H1 (cell line): ENCODE results near the gene IGFBP6. TPM values are rescaled to one million over a fixed set of nuclear protein-coding genes. Genes with fewer than 3 reads are reported as not detected.

ENCODE experiments used
- microRNA-seq, 2 experiments: library from miRNA; unstranded; fragments of <30 nt; microRNA quantifications; one replicate each; pipeline versions ENCODE4 to v1.2.0, GENCODE V29; 2016 to 2020; ENCODE audit warnings: borderline microRNAs expressed in 2 of 2, borderline number of aligned reads in 2 of 2, borderline replicate concordance in 1 of 2
- polyA plus RNA-seq, 7 experiments: library from polyadenylated mRNA; depleted of rRNA in 3 of 7; stranded (reverse) in 5 of 7; unstranded in 2 of 7; fragments of >200 nt in 5 of 7; fragments of 200-250 nt in 2 of 7; gene quantifications; 1 replicate in 5 of 7; 2 replicates in 1 of 7; 4 replicates in 1 of 7; pipeline versions ENCODE4 v1.2.1 to v1.2.3, GENCODE V29; 2011 to 2013; ENCODE audit warnings: missing spikeins in 2 of 7, mixed read lengths in 2 of 7
- small RNA-seq: library from polyadenylated mRNA; stranded (forward); fragments of <200 nt; extraction: miRNeasy Mini kit (QIAGEN cat#:217004); gene quantifications from one replicate; pipeline ENCODE3, GENCODE V24; 2013; ENCODE audit not compliant: insufficient read depth
- total RNA-seq: library from RNA; stranded (reverse); fragmentation: NEBNext Ultra II Directional; extraction: Animal tissue kit (Norgen Biotek cat#: 25700); gene quantifications from 2 replicates; pipeline ENCODE4 v1.2.1, GENCODE V29; 2021

Gene IGFBP6
- total and polyA plus RNA-seq, 2 of the 8 experiments (the other 6 are each of a cell fraction or from before 2014, with no cell fraction given), result 13.7 to 14.7 TPM

Small RNA genes lying within 50 kb of the gene (microRNA-seq; reads per million reads assigned to microRNA genes)
- gene MIR6757, result 0 reads per million in 2 experiments

Small RNA genes lying within 50 kb of the gene (small RNA-seq; reads per million reads assigned to genes)
- gene HIGD1AP1 (not detected), gene MIR6757 (not detected), gene RNU6-333P (not detected)

Other genes starting within 250 kb of the IGFBP6 start
- not detected in 2 replicates for gene KRT78, start 248.7 kb upstream of the IGFBP6 start, total RNA-seq
- not detected in 2 replicates for gene KRT78, start 248.7 kb upstream of the IGFBP6 start, polyA plus RNA-seq (2011; rRNA removed)
- gene KRT8, start 192.6 kb upstream of the IGFBP6 start, total RNA-seq, result 283 and 290 TPM in 2 replicates
- gene KRT8, start 192.6 kb upstream of the IGFBP6 start, polyA plus RNA-seq (2011; rRNA removed), result 280 and 311 TPM in 2 replicates
- gene KRT18, start 148.5 kb upstream of the IGFBP6 start, total RNA-seq, result 375 and 391 TPM in 2 replicates
- gene KRT18, start 148.5 kb upstream of the IGFBP6 start, polyA plus RNA-seq (2011; rRNA removed), result 236 and 263 TPM in 2 replicates
- 811 and 816 TPM in 2 replicates for gene EIF4B, start 91.2 kb upstream of the IGFBP6 start, total RNA-seq
- gene EIF4B, start 91.2 kb upstream of the IGFBP6 start, polyA plus RNA-seq (2011; rRNA removed), result 269 and 307 TPM in 2 replicates
- gene TNS2, start 47.6 kb upstream of the IGFBP6 start, total RNA-seq, result 4.7 and 5.8 TPM in 2 replicates
- 2.8 and 5.0 TPM in 2 replicates for gene TNS2, start 47.6 kb upstream of the IGFBP6 start, polyA plus RNA-seq (2011; rRNA removed)
- 6.6 and 6.8 TPM in 2 replicates for gene SPRYD3, start 18.3 kb upstream of the IGFBP6 start, total RNA-seq
- gene SPRYD3, start 18.3 kb upstream of the IGFBP6 start, polyA plus RNA-seq (2011; rRNA removed), result 8.0 and 10.4 TPM in 2 replicates
- gene SOAT2, start 5.8 kb downstream of the IGFBP6 start, total RNA-seq, result not detected in 2 replicates
- gene SOAT2, start 5.8 kb downstream of the IGFBP6 start, polyA plus RNA-seq (2011; rRNA removed), result 0.08 and 0.13 TPM in 2 replicates
- gene ZNF740, start 83.1 kb downstream of the IGFBP6 start, total RNA-seq, result 35.6 and 40.0 TPM in 2 replicates
- 7.6 and 8.2 TPM in 2 replicates for gene ZNF740, start 83.1 kb downstream of the IGFBP6 start, polyA plus RNA-seq (2011; rRNA removed)
- 8.8 and 10.0 TPM in 2 replicates for gene CSAD, start 83.3 kb downstream of the IGFBP6 start, total RNA-seq
- gene CSAD, start 83.3 kb downstream of the IGFBP6 start, polyA plus RNA-seq (2011; rRNA removed), result 11.3 and 15.4 TPM in 2 replicates
- gene ITGB7, start 109.6 kb downstream of the IGFBP6 start, total RNA-seq, result 0.54 and 1.2 TPM in 2 replicates
- 0.25 and 0.35 TPM in 2 replicates for gene ITGB7, start 109.6 kb downstream of the IGFBP6 start, polyA plus RNA-seq (2011; rRNA removed)
- 68.6 and 68.9 TPM in 2 replicates for gene RARG, start 134.5 kb downstream of the IGFBP6 start, total RNA-seq
- gene RARG, start 134.5 kb downstream of the IGFBP6 start, polyA plus RNA-seq (2011; rRNA removed), result 68.6 and 84.2 TPM in 2 replicates
- 47.0 and 52.7 TPM in 2 replicates for gene ESPL1, start 170.6 kb downstream of the IGFBP6 start, total RNA-seq
- 31.8 and 49.6 TPM in 2 replicates for gene ESPL1, start 170.6 kb downstream of the IGFBP6 start, polyA plus RNA-seq (2011; rRNA removed)
- 265 and 290 TPM in 2 replicates for gene PFDN5, start 197.9 kb downstream of the IGFBP6 start, total RNA-seq
- gene PFDN5, start 197.9 kb downstream of the IGFBP6 start, polyA plus RNA-seq (2011; rRNA removed), result 339 and 630 TPM in 2 replicates
- 77.1 and 83.3 TPM in 2 replicates for gene MYG1, start 202.0 kb downstream of the IGFBP6 start, total RNA-seq
- 104 and 117 TPM in 2 replicates for gene MYG1, start 202.0 kb downstream of the IGFBP6 start, polyA plus RNA-seq (2011; rRNA removed)
- 66.1 and 68.2 TPM in 2 replicates for gene AAAS, start 223.9 kb downstream of the IGFBP6 start, total RNA-seq
- gene AAAS, start 223.9 kb downstream of the IGFBP6 start, polyA plus RNA-seq (2011; rRNA removed), result 97.6 and 126 TPM in 2 replicates
- 0.13 TPM in 1 of 2 replicates, not detected in the other for gene SP7, start 238.7 kb downstream of the IGFBP6 start, total RNA-seq
- 0.12 and 0.27 TPM in 2 replicates for gene SP7, start 238.7 kb downstream of the IGFBP6 start, polyA plus RNA-seq (2011; rRNA removed)